CD4-positive, alpha-beta T cell treated with Interleukin-6 at 100 ng/mL for 8 hours (primary cell): Measurements from ENCODE around the gene ST8SIA5.

Experiments used
- DNase-seq: peaks from one replicate; pipeline ENCODE4 v3.0.0-alpha.2; 2020; ENCODE audit warnings: mixed read lengths, low spot score

The ST8SIA5 gene

DNA sequence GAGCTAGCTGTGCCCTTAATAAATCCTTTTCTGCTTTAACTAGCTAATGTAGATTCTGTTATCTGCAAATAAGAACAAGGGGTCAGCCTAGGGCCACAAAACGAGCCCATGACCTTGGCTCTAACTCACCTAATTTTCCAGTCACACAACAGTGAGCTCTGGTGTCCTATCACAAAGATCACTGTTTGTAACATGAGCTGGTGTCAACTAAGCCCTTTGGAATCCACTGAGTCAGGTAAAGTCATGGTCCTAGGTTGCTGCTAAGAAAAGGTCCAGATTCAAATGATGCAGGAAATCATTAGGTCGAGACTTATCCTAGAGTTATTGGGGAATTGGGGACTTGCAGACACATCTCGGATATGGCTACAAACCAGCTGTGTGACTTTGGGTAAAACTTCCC, 49.9 kb downstream of the ST8SIA5 start:
- no peak for DNase-seq

DNA sequence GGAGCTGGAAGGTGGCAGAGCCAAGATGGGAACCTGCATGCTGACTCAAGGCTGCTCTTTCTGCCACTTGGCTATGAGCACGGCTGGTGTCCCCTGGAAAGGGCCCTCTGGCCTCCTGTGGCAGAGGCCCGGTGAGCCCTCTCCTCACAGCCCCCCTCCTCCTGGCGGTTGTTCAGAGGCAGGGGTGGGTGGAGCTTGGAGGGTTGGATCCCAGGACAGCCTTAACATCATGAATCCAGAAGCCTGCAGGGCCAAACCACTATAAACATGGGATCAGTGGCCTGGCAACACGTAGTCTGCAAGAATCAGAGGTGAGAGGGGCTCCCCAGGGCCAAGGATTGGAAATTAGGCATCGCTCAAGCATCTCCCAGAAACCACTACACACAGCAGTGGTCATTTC, 51.3 kb downstream of the ST8SIA5 start:
- no peak for DNase-seq

DNA sequence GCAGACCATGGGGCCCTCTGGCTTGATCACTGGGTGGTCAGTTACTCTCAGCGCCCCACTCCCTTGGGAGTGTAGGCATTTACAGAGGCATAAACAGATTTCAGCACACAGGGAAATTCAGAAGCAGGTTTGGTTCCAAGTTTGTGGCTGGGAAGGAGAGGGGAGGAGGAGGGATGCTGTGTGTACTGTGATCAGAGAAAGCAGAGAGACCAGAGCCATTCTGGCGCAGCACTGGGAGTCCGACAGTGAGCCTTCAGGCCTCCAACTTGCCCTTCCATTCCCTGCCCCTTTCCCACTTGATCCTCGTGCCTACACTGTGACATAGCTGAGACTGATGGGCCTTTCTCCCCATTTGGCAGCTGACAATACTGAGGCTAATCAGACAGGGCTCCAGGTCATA, 52.0 kb downstream of the ST8SIA5 start:
- no peak for DNase-seq

GRCh38 chr18:46704189-46704588, 52.7 kb downstream of the ST8SIA5 start:
- no peak for DNase-seq

DNA sequence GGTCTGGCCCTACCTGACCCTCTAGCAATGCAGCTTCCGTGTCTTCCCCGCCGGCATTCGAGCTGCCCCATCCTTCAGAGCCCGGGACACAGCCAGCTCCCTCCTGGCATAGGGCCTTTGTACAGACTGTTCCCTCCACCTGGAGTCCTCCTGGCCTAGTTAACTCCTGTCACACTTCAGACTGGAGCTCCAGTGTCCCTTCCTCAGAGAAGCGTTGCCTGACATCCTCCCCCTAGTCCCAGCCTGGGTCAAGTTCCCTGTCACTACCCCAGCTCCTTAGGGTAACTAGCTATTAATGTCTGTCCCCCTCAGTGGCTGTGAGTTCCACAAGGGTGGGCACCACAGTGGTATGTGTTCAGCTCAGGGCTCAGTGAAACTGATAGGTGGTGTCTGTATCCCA, 54.4 kb downstream of the ST8SIA5 start:
- no peak for DNase-seq

DNA sequence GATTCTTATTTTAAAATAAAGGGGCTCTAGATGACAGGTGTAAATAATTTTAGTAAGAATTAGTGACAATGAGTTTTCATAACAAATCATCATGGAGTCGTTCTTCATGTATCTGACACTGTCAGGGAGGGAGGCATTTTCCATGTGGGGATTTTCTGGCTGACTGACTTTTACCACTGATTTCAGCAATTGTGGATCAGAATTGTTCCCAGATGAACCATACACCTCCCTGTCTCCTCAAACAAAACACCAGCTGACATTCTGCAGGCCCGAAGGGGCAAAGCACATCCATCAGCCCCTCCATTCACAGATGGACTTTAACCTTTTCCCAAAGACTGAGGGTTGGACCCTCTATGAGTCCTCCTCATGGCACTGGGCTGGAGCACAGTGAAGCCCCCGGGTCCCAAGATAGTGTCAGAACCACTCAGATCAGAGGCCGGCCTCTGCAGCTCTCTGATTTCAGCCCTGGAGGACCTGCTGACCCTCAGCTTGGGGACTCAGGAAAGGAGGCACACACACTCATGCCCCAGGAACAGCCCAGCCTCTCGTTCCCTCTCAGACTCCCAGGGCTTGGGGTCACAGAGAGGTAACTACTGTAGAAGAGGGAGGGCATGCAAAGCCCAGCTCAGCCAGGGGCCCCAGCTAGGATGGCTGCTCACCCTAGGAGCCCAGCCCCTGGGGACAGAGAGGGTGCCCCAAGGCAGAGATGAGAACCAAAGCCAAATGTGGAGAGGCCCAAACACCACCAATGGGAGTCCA, 56.6 kb downstream of the ST8SIA5 start:
- no peak for DNase-seq

DNA sequence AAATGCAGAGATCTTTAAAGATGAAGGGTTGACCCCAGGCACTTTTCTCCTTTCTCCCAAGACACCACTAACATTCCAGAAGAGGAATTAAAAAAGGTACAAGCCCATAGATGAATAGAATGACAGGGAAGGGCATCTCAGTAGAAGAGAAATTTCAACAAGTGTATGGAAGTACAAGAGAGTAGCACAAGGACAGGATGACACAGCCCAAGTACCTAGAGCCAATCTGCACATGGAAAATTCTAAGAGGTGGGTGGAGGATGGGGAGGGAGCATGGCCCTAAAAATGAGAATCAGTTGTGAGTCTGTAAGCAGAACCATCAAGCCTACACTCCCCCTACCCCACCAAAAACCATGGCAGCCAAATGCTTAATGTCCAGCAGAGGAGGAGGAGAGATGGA, 60.2 kb downstream of the ST8SIA5 start:
- DNase-seq = no peak

- no peak for DNase-seq
These were observed 60.6 kb downstream of the ST8SIA5 start for GRCh38 chr18:46696268-46696667.

GRCh38 chr18:46693996-46694395, 62.9 kb downstream of the ST8SIA5 start:
- DNase-seq = no peak

DNA sequence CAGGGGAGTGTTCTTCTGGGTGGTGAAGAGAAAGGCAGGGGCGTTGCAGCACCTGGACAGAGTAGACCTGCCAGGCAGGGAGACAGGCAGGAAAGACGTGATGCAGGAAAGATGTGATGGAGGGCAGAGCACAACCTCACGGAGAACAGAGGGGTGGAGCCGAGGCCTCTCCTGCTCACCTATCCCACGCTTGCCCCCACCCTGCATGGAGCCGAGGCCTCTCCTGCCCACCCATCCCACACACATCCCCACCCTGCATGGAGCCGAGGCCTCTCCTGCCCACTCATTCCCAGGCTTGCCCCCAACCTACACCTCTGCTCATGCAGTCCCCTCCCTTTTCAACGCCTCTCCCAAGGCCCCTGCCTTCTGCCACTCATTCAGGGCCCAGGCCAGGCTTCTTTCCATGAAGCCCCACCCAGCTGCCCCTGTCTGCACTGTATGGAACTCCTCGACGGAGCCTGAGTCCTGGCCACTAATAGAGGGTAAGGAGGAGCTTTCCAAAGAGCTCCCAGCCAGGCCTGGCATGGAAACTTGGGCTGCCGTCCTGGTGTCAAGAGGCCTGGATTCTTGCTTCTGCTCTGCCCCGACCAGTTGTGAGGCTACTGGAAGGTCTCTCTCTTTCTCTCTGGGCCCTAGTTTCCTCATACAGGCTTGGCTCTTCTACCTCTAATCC, 67.9 kb downstream of the ST8SIA5 start:
- no peak for DNase-seq

DNA sequence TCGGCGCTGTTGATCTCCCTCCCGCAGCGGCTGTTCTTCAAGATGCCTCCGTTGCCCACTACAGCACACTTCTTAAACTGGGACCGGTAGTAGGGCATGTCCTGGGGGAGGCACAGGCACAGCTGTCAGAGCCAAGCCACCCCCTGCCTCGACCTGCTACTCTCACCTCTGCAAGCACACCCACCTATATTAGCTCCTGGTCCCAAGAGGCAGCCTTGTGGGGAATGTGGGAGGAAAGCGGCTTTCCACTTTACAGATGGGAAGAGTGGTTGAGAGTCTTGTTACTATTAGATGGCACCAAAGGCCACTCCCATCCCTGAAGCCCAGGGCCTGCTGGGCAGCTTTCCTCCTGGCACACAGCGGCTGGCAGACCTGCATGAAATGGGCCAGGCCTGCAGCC, 70.7 kb downstream of the ST8SIA5 start:
- no peak for DNase-seq

GRCh38 chr18:46683252-46683651, 73.6 kb downstream of the ST8SIA5 start:
- DNase-seq = no peak

- no peak for DNase-seq
These were observed 75.8 kb downstream of the ST8SIA5 start for GRCh38 chr18:46680784-46681695.

- DNase-seq = no peak
These were observed 76.8 kb downstream of the ST8SIA5 start for GRCh38 chr18:46679846-46680598.

GRCh38 chr18:46678785-46679399, 78.0 kb downstream of the ST8SIA5 start:
- no peak for DNase-seq

DNA sequence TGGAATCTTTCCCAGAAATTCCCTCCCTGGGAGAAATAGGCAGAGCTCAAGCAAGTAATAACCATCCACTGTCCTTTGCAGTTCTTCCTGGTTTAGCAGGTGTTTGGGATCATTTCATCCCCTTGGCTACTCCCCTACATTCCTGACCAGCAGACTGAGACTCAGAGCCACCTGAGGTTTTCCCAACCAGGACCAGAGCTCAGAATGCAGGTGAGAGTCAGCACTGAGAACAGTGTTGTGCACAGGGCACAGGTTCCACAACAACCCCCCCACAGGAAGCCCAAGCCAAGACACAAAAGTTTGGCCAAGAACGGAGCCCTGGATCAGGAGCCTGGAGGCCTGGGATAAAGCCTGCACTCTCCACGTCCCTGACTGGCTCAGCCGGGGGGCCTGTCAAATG, 78.8 kb downstream of the ST8SIA5 start:
- no peak for DNase-seq

- DNase-seq = no peak
These were observed 79.2 kb downstream of the ST8SIA5 start for GRCh38 chr18:46677611-46678010.

- no peak for DNase-seq
These were observed 80.5 kb downstream of the ST8SIA5 start for GRCh38 chr18:46676182-46676835.

GRCh38 chr18:46675112-46675511, 81.7 kb downstream of the ST8SIA5 start:
- no peak for DNase-seq

DNA sequence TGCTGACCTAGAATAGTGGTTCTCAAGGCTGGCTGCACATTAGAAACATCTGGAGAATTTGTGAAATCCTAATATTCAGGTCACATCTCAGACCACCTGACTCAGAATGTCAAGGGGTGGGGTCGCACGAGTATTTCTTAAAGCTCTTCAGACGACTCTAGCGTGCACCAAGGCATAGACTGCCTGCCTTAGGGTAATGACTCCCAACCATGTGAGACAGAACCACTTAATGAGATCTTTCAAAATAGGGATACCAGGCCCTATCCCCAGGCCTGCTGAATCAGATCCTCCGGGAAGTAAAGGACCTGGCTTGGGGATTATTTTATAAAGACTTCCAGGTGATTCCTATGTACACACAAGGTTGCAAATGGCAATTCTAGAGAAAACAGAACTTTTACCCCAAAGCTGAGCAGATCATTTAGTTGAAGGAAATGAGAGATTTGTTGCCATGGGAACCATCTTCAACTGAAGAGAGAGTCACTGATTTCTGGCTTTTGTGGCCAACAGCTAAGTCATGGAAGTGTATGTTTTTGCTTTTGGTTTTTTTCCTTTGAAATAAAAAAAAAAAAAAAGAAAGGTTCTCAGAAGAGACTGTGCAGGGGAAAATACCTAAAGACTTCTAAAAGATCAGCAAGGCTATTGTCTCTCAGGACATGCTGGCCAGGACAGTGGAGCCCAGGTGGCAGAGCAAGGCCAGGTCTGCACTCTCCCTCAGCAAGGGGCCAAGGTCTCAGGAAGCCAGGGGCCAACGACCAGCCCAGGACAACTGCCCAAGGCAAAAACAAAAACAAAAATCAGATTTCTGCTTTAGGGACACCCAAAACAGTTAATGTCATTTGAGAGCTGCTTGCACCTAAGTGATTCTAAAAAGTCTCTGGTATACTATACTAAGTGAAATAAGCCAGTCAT, 84.5 kb downstream of the ST8SIA5 start:
- DNase-seq = peak; percentile 21
